C4-2B (cell line): ENCODE measurements around the gene COL4A4.

Source experiments
- H3K27ac ChIP-seq: fragments of 450-650 bp; 2 replicates; pipeline ENCODE4 v1.5.1; 2017
- CTCF ChIP-seq: fragments of 450-650 bp; conservative IDR thresholded peaks from 2 replicates; pipeline ENCODE4 v1.5.1; 2017; ENCODE audit warnings: mild to moderate bottlenecking
- ZFX ChIP-seq: fragments of 450-650 bp; IDR thresholded peaks from 2 replicates; pipeline ENCODE4 v1.6.1; 2017

The COL4A4 gene

GRCh38 chr2:226984750-226985582, 179.0 kb downstream of the COL4A4 start:
- no peak overlapping the region for H3K27ac ChIP-seq
- TF ChIP-seq CTCF, result peak; percentile 80
- TF ChIP-seq ZFX, result no peak

DNA sequence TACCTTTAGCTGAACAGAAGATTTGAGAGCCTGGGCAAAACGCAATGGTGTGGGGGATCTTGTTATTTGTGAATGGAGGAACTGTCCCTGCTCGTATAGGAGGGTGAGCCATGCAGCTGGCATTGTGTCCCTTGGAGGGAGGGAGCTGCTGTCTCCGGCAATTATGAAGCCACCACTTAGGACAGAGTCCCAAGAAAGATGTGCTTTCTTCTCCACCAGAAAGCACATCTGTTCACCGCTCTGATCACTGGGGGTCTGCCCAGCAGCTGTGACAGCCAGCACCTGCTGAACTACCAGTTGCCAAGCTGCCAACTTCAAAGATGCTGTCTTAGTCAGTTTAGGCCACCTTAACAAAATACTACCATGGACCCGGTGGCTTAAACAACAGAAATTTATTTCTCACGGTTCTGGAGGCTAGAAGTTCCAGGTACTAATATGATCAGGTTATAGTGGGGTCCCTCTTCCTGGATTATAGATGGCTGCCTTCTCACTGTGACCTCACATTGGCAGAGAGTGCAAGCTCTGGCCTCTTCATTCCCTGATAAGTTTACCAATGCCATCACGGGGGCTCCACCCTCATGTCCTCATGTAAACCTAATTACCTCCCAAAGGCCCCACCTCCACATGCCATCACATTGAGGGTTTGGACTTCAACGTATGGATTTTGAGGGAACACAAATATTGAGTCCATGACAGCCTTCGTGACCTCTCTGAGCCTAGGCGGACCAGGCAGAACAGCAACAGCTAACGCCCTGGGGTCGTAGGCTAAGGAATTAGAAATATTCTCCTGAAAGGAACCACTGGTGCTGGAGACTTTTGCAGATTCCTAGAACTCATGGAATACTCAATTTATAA, 179.9 kb downstream of the COL4A4 start:
- H3K27ac ChIP-seq, result no peak overlapping the region
- TF ChIP-seq CTCF (no peak), ZFX (no peak)

GRCh38 chr2:226981791-226982326, 182.1 kb downstream of the COL4A4 start:
- TF ChIP-seq ZFX (no peak), CTCF (no peak)
- H3K27ac ChIP-seq, result no peak overlapping the region

- no peak overlapping the region for H3K27ac ChIP-seq
- TF ChIP-seq ZFX, result no peak
Observed at GRCh38 chr2:226979004-226979403, 185.0 kb downstream of the COL4A4 start.

- H3K27ac ChIP-seq, result no peak overlapping the region
- TF ChIP-seq ZFX, result no peak
- TF ChIP-seq CTCF, result no peak
Observed at GRCh38 chr2:226978300-226978699, 185.7 kb downstream of the COL4A4 start.

- H3K27ac ChIP-seq, result no peak overlapping the region
- TF ChIP-seq CTCF, result no peak
- no peak for TF ChIP-seq ZFX
Observed at GRCh38 chr2:226977775-226978190, 186.2 kb downstream of the COL4A4 start.

DNA sequence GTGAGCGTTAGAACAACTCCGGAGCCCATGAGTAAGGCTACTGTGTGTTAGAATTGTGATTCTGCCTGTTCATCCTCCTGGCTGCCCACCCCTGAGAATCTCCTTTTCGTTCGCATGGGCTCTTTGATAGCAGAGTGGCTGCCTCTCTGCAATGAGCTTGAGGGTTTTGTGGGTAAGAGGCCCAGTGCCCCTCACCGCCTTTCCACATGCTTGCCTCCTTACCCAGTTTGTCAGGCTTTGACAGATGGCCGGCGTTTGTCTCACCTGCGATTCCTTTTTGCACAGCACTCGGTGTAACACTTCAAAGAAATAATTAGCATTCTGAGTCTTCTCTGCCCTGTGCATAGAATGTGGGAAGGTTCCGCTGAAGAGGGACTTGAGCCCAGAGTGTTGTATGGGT, 190.2 kb downstream of the COL4A4 start:
- no peak overlapping the region for H3K27ac ChIP-seq
- TF ChIP-seq ZFX, result no peak
- TF ChIP-seq CTCF, result no peak
